NT2/D1 (cell line): ENCODE data around the gene ADD2.

Experiments used
- DNase-seq: peaks from one replicate; pipeline ENCODE4 v3.0.0-alpha.2; 2011; ENCODE audit warnings: low read depth, low spot score
- H3K27me3 ChIP-seq: 2 replicates; pipeline ENCODE4 v1.6.0; 2011; ENCODE audit warnings: mild to moderate bottlenecking; ENCODE audit not compliant: insufficient read length, insufficient read depth
- H3K36me3 ChIP-seq: 2 replicates; pipeline ENCODE4 v1.6.1; 2011; ENCODE audit warnings: mild to moderate bottlenecking, low read length, mixed read lengths; ENCODE audit not compliant: insufficient read depth, insufficient read length
- H3K4me1 ChIP-seq: 2 replicates; pipeline ENCODE4 v1.5.1; 2011; ENCODE audit not compliant: insufficient read depth, insufficient read length
- H3K4me3 ChIP-seq: 2 replicates; pipeline ENCODE4 v1.5.1; 2011; ENCODE audit warnings: low read depth; ENCODE audit not compliant: insufficient read length
- H3K9ac ChIP-seq: 2 replicates; pipeline ENCODE4 v1.6.0; 2011; ENCODE audit warnings: low read depth; ENCODE audit not compliant: insufficient read length
- H3K9me3 ChIP-seq: 2 replicates; pipeline ENCODE4 v1.5.1; 2011; ENCODE audit warnings: mild to moderate bottlenecking, low read length; ENCODE audit not compliant: insufficient read depth
- SUZ12 ChIP-seq: IDR thresholded peaks from 2 replicates; pipeline ENCODE4 v1.6.1; 2011; ENCODE audit not compliant: insufficient read length, insufficient read depth; ENCODE audit errors: extremely low read depth
- YY1 ChIP-seq: IDR thresholded peaks from 2 replicates; pipeline ENCODE4 v1.6.1; 2011; ENCODE audit not compliant: insufficient read length, insufficient read depth
- ZNF274 ChIP-seq: IDR thresholded peaks from 2 replicates; pipeline ENCODE4 v1.6.1; 2011; ENCODE audit warnings: mild to moderate bottlenecking, low read depth, low read length

The ADD2 gene

GRCh38 chr2:70698847-70699246 lies 69.2 kb downstream of the ADD2 start:
- Histone ChIP-seq H3K9ac (no peak overlapping the region), H3K36me3 (peaks cover 15% of the 10 kb centered on the region), H3K9me3 (no peaks in the 10 kb centered on the region), H3K4me1 (no peaks in the 10 kb centered on the region), H3K27me3 (no peaks in the 10 kb centered on the region), H3K4me3 (no peak overlapping the region)
- no peak for DNase-seq
- TF ChIP-seq ZNF274 (no peak), YY1 (no peak), SUZ12 (no peak)

GRCh38 chr2:70697603-70698383 lies 70.2 kb downstream of the ADD2 start:
- Histone ChIP-seq H3K9me3 (no peaks in the 10 kb centered on the region), H3K36me3 (peaks cover 19% of the 10 kb centered on the region), H3K27me3 (no peaks in the 10 kb centered on the region), H3K4me3 (no peak overlapping the region), H3K4me1 (no peaks in the 10 kb centered on the region), H3K9ac (no peak overlapping the region)
- TF ChIP-seq ZNF274: no peak
- no peak for TF ChIP-seq YY1
- TF ChIP-seq SUZ12: no peak
- DNase-seq: no peak

GRCh38 chr2:70696142-70696541 lies 71.9 kb downstream of the ADD2 start:
- Histone ChIP-seq H3K36me3 (peaks cover 31% of the 10 kb centered on the region), H3K4me1 (no peaks in the 10 kb centered on the region), H3K9me3 (no peaks in the 10 kb centered on the region), H3K4me3 (no peak overlapping the region), H3K27me3 (no peaks in the 10 kb centered on the region), H3K9ac (no peak overlapping the region)
- TF ChIP-seq YY1 (no peak), ZNF274 (no peak), SUZ12 (no peak)
- DNase-seq: no peak

- Histone ChIP-seq H3K9ac (no peak overlapping the region), H3K4me1 (no peaks in the 10 kb centered on the region), H3K9me3 (no peaks in the 10 kb centered on the region), H3K4me3 (no peak overlapping the region), H3K27me3 (no peaks in the 10 kb centered on the region), H3K36me3 (peaks cover 49% of the 10 kb centered on the region)
- TF ChIP-seq SUZ12: no peak
- TF ChIP-seq YY1: no peak
- TF ChIP-seq ZNF274: no peak
- no peak for DNase-seq
Measured at GRCh38 chr2:70692256-70692655, 75.7 kb downstream of the ADD2 start.

GRCh38 chr2:70691497-70692140 lies 76.4 kb downstream of the ADD2 start:
- H3K36me3 ChIP-seq: peaks cover 49% of the 10 kb centered on the region
- no peak overlapping the region for H3K9ac ChIP-seq
- no peaks in the 10 kb centered on the region for H3K4me1 ChIP-seq
- H3K4me3 ChIP-seq: no peak overlapping the region
- H3K9me3 ChIP-seq: no peaks in the 10 kb centered on the region
- TF ChIP-seq YY1 (no peak), SUZ12 (no peak), ZNF274 (no peak)
- DNase-seq: no peak
- no peaks in the 10 kb centered on the region for H3K27me3 ChIP-seq

GRCh38 chr2:70690846-70691245 lies 77.2 kb downstream of the ADD2 start:
- DNase-seq: no peak
- H3K4me3 ChIP-seq: no peak overlapping the region
- peaks cover 49% of the 10 kb centered on the region for H3K36me3 ChIP-seq
- no peaks in the 10 kb centered on the region for H3K27me3 ChIP-seq
- no peak for TF ChIP-seq YY1
- no peak for TF ChIP-seq ZNF274
- no peak for TF ChIP-seq SUZ12
- H3K9ac ChIP-seq: no peak overlapping the region
- H3K4me1 ChIP-seq: no peaks in the 10 kb centered on the region
- no peaks in the 10 kb centered on the region for H3K9me3 ChIP-seq

- no peak for TF ChIP-seq ZNF274
- no peak for TF ChIP-seq YY1
- no peak for TF ChIP-seq SUZ12
- no peak for DNase-seq
- H3K27me3 ChIP-seq: no peaks in the 10 kb centered on the region
- no peaks in the 10 kb centered on the region for H3K4me1 ChIP-seq
- no peaks in the 10 kb centered on the region for H3K9me3 ChIP-seq
- H3K4me3 ChIP-seq: no peak overlapping the region
- H3K36me3 ChIP-seq: peaks cover 46% of the 10 kb centered on the region
- H3K9ac ChIP-seq: no peak overlapping the region
Measured at GRCh38 chr2:70688427-70688826, 79.6 kb downstream of the ADD2 start.
